ENCODE results near the gene FASTKD1. TPM values are rescaled to one million over a fixed set of nuclear protein-coding genes. Genes with fewer than 3 reads are reported as not detected.
"Not testable (repeated sequence)": the region's sequence is repeated elsewhere in the genome, so short reads cannot be mapped to it uniquely, and the experiment has no call there.

FASTKD1 gene, protein sequence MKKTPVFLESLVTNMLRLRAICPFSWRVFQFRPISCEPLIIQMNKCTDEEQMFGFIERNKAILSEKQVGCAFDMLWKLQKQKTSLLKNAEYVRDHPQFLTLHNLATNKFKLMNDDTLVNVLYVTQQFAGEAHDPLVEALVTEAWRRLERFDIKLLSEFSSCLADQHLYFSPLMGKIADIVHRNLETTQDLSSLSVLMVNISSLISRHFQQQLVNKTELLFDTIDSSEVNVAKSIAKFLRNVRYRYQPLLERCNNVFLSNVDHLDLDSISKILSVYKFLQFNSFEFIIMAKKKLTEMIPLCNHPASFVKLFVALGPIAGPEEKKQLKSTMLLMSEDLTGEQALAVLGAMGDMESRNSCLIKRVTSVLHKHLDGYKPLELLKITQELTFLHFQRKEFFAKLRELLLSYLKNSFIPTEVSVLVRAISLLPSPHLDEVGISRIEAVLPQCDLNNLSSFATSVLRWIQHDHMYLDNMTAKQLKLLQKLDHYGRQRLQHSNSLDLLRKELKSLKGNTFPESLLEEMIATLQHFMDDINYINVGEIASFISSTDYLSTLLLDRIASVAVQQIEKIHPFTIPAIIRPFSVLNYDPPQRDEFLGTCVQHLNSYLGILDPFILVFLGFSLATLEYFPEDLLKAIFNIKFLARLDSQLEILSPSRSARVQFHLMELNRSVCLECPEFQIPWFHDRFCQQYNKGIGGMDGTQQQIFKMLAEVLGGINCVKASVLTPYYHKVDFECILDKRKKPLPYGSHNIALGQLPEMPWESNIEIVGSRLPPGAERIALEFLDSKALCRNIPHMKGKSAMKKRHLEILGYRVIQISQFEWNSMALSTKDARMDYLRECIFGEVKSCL
- total RNA-seq, result 22.8 and 29.1 TPM in 2 replicates

DNA sequence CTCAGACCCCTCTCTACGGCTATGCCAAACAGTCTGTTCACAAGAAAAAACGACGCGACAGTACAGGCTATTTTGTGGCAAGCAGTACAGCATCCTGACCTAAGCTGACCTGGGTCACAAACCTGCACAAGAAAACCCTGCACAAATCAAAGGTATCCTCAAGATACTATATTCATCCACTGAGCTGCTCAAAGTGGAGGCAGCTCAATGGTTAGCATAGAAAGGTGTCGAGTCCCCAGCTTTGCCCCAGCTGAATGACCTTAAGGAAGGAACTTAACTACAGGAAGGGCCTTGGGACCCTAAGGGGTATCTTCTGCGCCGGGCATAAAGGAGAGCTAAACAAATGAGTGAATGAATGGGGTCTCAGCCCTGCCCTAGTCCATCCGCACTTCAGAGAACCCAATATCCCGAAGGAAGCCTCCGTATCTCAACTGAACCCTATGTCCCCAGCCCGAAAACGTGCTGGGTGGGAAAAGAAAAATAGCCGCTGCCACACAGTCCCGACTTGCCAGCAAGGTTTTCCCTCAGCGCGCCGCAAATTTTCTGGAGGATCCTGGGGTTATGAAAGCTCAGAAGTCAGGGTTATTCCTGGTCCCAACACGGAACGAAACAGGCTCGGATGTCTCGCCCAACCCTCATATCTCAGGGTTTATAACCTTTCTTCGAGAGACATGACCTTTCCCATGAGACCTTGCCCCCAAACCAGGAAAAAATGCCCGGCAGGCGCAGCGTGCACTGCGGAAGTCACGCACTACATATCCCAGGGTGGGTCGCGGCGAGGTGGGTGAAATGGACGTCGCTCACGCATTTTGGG lies at the start of gene FASTKD1:
Gene FASTKD1, minus strand, starts transcription at position 706 of the 814 bp plus-strand sequence. CDS start 1,836 bp downstream, outside the sequence.
- DNase-seq, result peak; percentile 92

DNA sequence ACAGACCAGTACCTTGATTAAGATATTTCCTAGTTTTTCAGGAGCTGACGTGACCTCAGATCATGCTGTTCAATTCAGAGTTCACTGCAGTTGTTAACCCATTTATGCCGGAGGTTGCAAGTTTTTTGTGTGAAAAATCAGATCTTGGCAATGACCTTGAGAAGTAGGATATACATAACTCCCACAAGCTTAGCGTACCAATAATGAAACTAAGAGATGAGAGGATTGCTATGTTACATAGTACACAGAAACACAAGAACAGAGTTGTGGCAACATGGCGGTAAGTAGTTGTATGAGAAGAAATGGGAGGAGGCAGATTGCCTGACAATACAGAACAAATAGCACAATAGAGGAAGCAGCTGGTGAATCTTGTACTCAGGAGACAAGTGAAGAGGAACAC lies 49.6 kb upstream of the FASTKD1 start:
- DNase-seq, result no peak

DNA sequence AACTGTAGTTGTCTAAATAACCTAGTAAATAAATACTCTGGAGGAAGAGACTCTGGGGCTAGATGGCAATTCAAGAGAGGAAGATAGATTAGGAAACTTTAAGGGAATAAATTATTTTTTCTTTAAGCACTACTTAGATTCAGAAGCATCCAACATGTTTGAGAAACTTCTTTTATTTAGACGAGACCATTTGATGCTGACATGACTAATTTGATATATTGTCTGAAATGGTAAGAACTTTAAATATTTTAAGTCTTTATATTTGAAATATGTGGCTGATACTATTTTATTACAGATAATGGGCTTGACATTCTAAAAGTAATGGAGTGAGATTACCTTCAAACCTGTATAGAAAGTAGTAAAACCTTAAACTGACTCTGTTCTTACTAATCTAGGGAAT lies 46.8 kb upstream of the FASTKD1 start:
- DNase-seq, result no peak

DNA sequence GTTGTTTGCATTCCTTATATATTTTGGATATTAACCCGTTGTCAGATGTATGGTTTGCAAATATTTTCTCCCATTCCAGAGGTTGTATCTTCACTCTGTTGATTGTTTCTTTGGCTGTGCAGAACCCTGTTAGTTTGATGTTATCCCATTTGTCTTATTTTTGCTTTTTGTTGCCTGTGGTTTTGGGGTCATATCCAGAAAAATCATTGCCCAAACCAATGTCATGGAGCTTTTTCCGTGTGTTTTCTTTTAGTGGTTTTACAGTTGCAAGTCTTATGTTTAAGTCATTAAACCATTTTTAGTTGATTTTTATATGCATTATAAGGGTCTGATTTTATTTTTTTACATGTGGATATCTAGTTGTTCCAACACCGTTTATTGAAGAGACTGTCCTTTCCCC lies 46.3 kb upstream of the FASTKD1 start:
- no peak for DNase-seq

DNA sequence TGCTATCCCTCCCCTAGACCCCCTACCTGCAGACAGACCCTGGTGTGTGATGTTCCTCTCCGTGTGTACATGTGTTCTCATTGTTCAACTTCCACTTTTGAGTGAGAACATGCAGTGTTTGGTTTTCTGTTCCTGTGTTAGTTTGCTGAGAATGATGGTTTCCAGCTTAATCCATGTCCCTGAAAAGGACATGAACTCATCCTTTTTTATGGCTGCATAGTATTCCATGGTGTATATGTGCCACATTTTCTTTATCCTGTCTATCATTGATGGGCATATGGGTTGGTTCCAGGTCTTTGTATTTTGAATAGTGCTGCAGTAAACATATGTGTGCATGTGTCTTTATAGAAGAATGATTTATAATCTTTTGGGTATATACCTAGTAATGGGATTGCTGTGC lies 42.3 kb upstream of the FASTKD1 start:
- DNase-seq, result not testable (repeated sequence)

DNA sequence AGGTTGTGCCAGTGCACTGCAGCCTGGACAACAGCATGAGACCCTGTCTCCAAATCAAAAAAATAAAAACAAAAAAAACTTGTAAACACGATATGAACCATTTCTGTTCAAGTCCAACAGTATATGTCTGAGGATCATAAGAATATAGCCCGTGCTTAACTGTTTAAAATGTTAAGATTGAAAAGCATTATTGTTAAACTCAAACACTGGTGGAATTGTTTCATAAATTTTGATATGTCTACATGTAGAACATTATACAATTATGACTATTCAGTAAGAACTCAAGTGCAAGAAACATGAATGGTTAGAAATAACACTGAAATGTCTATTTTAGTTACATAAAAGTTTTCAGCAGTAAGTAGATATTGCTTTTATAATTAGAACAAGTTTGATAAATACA lies 40.2 kb upstream of the FASTKD1 start:
- no peak for DNase-seq

DNA sequence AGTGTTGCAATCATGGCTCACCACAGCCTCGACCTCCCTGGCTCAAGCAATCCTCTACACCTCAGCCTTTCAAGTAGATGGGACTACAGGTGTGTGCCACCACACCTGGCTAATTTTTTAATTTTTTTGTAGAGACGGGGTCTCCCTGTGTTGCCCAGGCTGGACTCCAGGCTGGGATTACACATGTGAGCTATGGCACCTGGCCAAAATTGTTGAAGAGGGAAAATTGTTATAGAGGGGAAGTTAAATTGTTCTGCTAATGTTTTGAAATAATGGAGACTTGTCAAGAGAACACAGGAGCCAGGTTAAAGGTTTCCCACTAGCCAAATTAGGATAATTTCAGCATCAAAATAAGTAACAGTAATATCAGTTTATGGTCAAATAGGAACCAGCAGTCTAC lies 35.6 kb upstream of the FASTKD1 start:
- DNase-seq, result peak; percentile 5

DNA sequence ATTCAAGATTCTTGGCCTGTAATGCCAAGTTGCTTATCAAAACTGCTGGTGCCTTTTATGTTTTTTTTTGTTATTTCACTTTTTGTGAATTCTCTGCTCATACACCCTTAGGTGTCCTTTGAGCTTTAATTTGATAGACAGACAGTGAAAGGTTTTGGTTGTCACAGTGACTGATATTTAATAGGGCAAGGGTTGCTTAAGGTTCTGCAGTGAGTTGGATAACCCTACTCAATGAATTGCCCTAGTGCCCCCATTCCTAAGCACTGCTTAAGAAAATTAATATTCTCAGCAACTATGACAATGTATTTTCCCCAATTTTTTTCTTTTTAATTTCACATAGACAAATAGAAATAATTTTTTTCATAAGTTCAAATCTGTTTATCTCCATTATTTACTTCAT lies 25.9 kb upstream of the FASTKD1 start:
- no peak for DNase-seq

DNA sequence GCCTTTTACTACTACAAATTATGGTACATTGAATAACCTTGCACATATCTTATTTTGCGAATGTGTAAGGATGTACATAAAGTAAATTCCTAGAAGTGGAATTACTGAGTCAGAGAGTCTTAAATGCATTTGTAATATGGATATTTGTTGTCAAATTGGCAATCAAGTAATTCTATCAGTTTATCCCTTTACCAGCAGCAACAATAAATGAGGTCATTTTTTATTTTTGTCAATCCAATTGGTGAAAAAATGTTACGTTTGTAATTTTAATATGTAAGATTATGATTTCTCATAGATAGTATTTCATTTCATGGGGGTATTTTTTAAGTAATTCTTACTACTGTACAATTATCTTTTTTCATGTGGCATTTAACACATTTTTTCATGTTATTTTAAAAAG lies 25.3 kb upstream of the FASTKD1 start:
- DNase-seq, result no peak

DNA sequence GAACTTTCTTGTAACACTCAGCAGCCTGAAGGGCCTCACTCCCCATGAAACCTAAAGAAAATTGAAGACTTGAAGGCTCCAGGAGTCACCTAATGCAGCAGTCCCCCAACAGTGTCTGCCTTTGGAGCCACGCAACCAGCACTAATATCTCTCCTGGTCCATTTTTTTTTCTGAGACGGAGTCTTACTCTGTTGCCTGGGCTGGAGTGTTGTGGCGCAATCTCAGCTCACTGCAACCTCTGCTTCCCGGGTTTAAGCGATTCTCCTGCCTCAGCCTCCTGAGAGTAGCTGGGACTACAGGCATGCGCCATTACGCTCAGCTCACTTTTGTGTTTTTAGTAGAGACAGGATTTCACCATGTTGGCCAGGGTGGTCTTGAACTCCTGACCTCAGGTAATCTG lies 22.9 kb upstream of the FASTKD1 start:
- DNase-seq, result not testable (repeated sequence)

DNA sequence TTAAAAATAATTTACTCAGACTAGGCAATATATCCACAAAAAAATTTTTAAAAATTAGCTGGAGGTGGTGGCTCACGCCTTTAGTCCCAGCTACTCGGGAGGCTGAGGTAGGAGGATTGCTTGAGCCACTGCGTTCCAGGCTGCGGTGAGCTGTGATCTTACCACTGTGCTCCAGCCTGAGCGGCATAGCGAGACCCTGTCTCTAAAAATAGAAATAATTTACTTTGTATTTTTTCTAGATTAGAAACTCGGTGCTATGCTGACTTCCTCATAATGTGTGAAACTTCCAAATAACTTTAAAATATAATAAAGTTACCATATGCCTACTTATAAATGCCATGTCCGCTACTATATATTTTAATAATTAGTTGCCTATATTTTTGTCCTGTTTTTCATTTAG lies 17.1 kb upstream of the FASTKD1 start:
- no peak for DNase-seq

DNA sequence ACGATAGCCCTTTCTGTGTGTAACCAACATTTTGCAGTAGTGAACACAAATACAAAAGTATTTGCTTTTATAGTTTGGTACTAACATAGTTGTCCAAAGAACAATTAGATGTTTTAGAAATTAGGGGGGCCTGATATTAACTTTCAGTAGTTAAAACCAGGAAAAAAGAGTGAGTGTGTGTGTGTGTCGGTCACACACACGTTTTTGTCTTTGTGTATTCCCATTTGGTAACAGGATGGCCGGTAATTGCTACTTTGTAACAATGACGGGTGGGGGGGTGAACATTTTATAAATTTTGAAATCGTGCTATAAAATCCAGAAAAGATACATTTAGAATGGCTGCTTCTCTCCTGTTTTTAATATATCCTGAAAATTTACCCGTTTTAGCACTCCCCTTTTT lies 12.0 kb upstream of the FASTKD1 start:
- peak; percentile 20 for DNase-seq

DNA sequence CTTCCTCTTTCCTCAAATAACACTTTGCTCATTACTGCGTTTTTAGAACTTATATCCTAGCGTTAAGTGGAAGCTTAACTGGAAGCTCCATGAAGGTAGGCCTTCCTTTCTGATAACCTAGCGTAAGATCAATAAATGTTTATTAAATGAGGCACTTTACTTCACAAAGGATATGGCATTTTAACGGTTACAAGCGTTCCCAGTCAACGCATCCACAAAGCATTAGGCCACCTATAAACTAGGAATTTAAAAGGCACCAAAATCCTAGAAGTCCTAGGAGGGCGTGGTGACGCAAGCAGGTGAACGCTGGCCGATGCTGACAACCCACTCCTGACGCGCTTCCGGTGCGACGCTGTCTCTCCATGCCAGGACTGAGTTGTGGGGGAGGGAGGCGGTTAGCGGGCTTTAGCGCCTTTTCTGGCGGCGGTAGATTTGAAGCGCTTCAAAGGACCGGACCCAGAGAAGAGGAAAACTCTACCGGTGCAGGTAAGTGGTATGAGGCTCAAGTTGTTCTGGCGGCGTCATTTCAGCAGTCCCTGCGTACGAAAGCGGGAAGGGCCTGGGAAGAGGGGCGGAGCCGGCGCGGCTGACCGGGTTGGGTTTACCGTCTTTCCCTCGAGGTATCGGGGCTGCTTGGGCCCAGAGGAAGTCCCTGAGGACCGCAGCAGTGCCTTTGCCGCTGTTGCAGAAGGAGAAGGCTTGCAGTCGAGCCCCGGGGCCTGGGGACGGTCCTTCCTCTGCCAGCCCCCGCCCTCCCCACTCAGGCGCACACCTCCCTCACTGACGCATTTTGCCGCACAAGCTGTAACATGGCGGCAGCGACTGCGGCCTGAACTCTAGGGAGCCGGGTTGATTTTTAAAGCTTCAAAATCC lies 10.6 kb upstream of the FASTKD1 start, which contains the start of gene PPIG:
Gene PPIG, plus strand, starts transcription at position 347 of the 873 bp plus-strand sequence. CDS start 19,691 bp downstream, outside the sequence.
- DNase-seq, result peak; percentile 96

DNA sequence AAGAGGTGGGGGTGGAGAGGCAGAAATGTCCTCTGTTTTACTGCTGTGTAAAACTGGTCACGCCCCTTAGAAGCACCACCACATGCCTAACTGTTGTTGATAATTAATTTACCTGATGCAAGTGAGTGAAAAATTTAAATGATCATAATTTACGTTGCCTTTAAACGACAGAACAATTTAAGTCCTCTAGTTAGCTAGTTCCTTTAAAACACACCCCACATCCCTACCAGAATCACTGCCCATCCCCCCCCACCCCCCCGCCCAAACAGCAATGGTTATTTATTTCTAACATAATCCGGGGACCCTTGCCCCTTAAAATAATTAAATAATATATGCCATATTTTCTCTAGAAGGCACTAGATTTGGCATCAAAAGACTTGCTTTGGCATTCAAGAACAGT lies 9.9 kb upstream of the FASTKD1 start:
- DNase-seq, result no peak

DNA sequence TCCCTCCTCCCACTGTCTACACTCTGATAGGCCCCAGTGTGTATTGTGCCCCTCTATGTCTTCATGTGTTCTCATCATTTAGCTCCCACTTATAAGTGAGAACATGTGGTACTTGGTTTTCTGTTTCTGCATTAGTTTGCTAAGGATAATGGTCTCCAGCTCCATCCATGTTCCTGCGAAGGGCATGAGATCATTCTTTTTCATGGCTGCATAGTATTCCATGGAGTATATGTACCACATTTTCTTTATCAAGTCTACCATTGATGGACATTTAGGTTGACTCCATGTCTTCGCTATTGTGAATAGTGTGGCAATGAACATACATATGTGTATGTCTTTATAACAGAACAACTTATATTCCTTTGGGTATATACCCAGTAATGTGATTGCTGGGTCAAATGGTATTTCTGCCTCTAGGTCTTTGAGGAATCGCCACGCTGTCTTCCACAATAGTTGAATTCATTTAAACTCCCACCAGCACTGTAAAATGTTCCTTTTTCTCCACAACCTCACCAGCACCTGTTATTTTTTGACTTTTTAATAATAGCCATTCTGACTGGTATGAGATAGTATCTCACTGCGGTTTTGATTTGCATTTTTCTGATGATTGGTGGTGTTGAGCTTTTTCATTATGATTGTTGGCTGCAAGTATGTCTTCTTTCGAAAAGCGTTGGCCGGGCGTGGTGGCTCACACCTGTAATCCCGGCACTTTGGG lies 9.0 kb upstream of the FASTKD1 start:
- DNase-seq, result not testable (repeated sequence)

DNA sequence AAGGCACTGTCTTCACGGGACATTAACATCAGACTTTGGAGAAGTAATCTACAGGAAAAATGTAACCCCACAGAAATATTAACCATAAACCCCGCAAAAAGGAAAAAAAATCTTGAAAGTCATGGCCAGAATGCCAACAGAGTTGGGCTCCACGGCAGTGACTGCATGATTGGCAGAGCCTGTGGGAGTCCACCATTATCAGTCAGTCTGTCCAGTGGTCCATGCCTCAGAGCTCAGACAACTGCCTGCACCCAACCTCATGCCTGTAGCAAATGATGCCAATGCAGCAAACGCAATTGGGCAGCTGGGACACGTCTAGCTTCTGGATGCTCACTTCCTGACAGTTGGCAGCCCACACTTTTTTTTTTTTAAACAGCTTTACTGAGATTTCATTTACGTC lies 5.4 kb upstream of the FASTKD1 start:
- DNase-seq, result no peak

DNA sequence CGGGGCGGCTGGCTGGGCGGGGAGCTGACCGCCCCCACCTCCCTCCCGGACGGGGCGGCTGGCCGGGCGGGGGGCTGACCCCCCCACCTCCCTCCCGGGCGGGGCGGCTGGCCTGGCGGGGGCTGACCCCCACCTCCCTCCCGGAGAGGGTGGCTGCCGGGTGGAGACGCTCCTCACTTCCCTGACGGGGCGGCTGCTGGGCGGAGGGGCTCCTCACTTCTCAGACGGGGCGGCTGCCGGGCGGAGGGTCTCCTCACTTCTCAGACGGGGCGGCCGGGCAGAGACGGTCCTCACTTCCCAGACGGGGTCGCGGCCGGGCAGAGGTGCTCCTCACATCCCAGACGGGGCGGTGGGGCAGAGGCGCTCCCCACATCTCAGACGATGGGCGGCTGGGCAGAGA lies 1.6 kb upstream of the FASTKD1 start:
- DNase-seq, result not testable (repeated sequence)

DNA sequence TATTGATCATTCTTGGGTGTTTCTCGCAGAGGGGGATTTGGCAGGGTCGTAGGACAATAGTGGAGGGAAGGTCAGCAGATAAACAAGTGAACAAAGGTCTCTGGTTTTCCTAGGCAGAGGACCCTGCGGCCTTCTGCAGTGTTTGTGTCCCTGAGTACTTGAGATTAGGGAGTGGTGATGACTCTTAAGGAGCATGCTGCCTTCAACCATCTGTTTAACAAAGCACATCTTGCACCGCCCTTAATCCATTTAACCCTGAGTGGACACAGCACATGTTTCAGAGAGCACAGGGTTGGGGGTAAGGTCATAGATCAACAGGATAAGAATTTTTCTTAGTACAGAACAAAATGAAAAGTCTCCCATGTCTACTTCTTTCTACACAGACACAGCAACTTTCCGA lies 874 bp upstream of the FASTKD1 start:
- DNase-seq, result not testable (repeated sequence)

DNA sequence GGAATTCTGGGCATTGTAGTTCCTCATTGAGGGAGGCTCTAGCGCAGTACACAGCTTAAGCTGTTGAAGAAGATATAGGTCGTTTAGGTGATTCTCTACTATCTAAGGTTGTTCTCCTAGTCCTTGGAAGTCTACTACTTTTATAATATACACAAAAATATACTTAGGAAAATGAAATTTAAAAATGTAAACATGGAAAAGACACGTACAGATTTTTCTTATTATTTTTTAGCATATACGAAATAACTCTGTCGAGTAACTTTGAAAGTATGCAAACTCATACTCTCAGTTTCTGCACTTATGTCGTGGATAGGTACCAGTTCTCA lies 272 bp upstream of the FASTKD1 start:
- no peak for DNase-seq

DNA sequence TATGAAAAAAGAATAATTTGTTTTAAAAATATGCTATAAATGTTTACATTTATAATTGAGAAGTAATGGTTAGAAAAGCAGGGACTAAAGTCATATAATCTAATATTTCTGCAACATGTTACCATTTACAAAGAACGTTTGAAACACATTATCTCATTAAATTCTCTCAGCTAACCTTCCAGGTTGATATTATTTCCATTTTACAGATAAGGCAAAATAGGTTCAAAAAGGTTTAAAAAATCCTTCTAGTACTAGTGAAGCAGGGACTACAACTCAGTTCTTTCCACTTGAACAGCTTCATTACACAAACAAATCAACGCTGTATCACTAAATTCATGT lies 875 bp downstream of the FASTKD1 start:
- no peak for DNase-seq

DNA sequence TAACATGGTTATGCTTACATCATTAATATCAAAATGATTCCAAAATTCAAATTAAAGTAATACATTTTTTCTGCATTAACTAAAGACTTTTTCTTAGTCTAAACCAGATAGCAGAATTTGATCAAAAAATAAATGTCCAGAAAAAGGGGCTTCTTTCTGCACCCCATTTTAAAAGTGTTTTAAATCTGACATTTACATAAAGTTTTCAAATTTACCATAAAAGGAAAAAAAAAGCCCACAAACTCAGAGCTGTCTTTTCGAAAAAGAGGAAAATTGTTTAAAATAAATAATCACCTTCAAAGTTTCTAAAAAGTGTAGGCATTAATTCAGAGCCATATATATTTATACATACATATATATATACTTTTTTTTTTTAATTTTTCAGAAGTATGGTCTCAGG lies 1.5 kb downstream of the FASTKD1 start:
- no peak for DNase-seq
